KMS-11 (cell line): ENCODE results near the gene SUSD3.

ENCODE experiments used
- H2AFZ ChIP-seq: fragments of 200-600 bp; sonication (generic); 2 replicates; pipeline ENCODE4 v1.6.1; 2016; ENCODE audit warnings: antibody characterized with exemption, mixed run types, low read depth
- H3K27ac ChIP-seq: fragments of 200-600 bp; sonication (generic); 2 replicates; pipeline ENCODE4 v1.6.1; 2016; ENCODE audit warnings: mild to moderate bottlenecking, mixed run types
- H3K27me3 ChIP-seq: fragments of 200-600 bp; sonication (generic); 2 replicates; pipeline ENCODE4 v1.6.1; 2017; ENCODE audit warnings: mild to moderate bottlenecking, low read depth, mixed run types, moderate library complexity; ENCODE audit not compliant: insufficient read depth
- H3K36me3 ChIP-seq: fragments of 200-600 bp; sonication (generic); 2 replicates; pipeline ENCODE4 v1.6.1; 2017; ENCODE audit warnings: mild to moderate bottlenecking, mixed run types; ENCODE audit not compliant: insufficient read depth
- H3K4me1 ChIP-seq: fragments of 200-600 bp; sonication (generic); 2 replicates; pipeline ENCODE4 v1.6.1; 2016; ENCODE audit warnings: mild to moderate bottlenecking, low read depth, mixed run types; ENCODE audit not compliant: poor library complexity, severe bottlenecking
- H3K4me2 ChIP-seq: fragments of 200-600 bp; sonication (generic); 2 replicates; pipeline ENCODE4 v1.7.0; 2016; ENCODE audit warnings: mild to moderate bottlenecking, mixed run types
- H3K4me3 ChIP-seq: fragments of 200-600 bp; sonication (generic); IDR thresholded peaks from 2 replicates; pipeline ENCODE4 v1.6.1; 2017; ENCODE audit warnings: low read depth, low read length, mixed read lengths; ENCODE audit not compliant: insufficient read depth
- H3K79me2 ChIP-seq: fragments of 200-600 bp; sonication (generic); 2 replicates; pipeline ENCODE4 v1.6.1; 2016; ENCODE audit warnings: low read depth, mixed run types; ENCODE audit not compliant: insufficient read depth
- H3K9ac ChIP-seq: fragments of 200-600 bp; sonication (generic); 2 replicates; pipeline ENCODE4 v1.6.1; 2016; ENCODE audit warnings: mild to moderate bottlenecking, mixed run types
- H4K20me1 ChIP-seq: fragments of 200-600 bp; sonication (generic); 2 replicates; pipeline ENCODE4 v1.6.1; 2016; ENCODE audit warnings: mild to moderate bottlenecking, mixed run types; ENCODE audit not compliant: insufficient read depth
- TF ChIP-seq, protein P1 (sequence below): fragments of 200-600 bp; sonication (generic); conservative IDR thresholded peaks from 2 replicates; pipeline ENCODE4 v1.6.1; 2017; ENCODE audit warnings: low read depth, mild to moderate bottlenecking, antibody characterized with exemption, low read length, moderate library complexity, mixed read lengths

The SUSD3 gene

GRCh38 chr9:93119703-93119952 is 61.1 kb downstream of the SUSD3 start:
- Histone ChIP-seq H3K4me2 (no peak overlapping the region), H3K27me3 (no peaks in the 10 kb centered on the region), H3K9ac (no peak overlapping the region), H3K27ac (no peak overlapping the region), H3K4me1 (peaks cover 4% of the 10 kb centered on the region), H3K79me2 (no peaks in the 10 kb centered on the region), H4K20me1 (no peaks in the 10 kb centered on the region), H3K36me3 (no peaks in the 10 kb centered on the region), H2AFZ (no peak overlapping the region), H3K4me3 (no peak overlapping the region)
- TF ChIP-seq, protein P1, sequence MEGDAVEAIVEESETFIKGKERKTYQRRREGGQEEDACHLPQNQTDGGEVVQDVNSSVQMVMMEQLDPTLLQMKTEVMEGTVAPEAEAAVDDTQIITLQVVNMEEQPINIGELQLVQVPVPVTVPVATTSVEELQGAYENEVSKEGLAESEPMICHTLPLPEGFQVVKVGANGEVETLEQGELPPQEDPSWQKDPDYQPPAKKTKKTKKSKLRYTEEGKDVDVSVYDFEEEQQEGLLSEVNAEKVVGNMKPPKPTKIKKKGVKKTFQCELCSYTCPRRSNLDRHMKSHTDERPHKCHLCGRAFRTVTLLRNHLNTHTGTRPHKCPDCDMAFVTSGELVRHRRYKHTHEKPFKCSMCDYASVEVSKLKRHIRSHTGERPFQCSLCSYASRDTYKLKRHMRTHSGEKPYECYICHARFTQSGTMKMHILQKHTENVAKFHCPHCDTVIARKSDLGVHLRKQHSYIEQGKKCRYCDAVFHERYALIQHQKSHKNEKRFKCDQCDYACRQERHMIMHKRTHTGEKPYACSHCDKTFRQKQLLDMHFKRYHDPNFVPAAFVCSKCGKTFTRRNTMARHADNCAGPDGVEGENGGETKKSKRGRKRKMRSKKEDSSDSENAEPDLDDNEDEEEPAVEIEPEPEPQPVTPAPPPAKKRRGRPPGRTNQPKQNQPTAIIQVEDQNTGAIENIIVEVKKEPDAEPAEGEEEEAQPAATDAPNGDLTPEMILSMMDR = no peak

- Histone ChIP-seq H3K4me2 (no peak overlapping the region), H3K79me2 (no peaks in the 10 kb centered on the region), H3K4me1 (no peaks in the 10 kb centered on the region), H3K4me3 (no peak overlapping the region), H3K9ac (no peak overlapping the region), H3K27ac (no peak overlapping the region), H3K27me3 (no peaks in the 10 kb centered on the region), H3K36me3 (no peaks in the 10 kb centered on the region), H4K20me1 (no peaks in the 10 kb centered on the region), H2AFZ (no peak overlapping the region)
- TF ChIP-seq, protein P1 = no peak
Measured at GRCh38 chr9:93119953-93120845, 61.7 kb downstream of the SUSD3 start.

- Histone ChIP-seq H3K36me3 (no peaks in the 10 kb centered on the region), H3K4me3 (no peak overlapping the region), H2AFZ (no peak overlapping the region), H3K9ac (no peak overlapping the region), H3K27ac (no peak overlapping the region), H3K4me1 (no peaks in the 10 kb centered on the region), H4K20me1 (no peaks in the 10 kb centered on the region), H3K27me3 (no peaks in the 10 kb centered on the region), H3K79me2 (no peaks in the 10 kb centered on the region), H3K4me2 (no peak overlapping the region)
- TF ChIP-seq, protein P1 = no peak
Measured at GRCh38 chr9:93120846-93121315, 62.4 kb downstream of the SUSD3 start.

- Histone ChIP-seq H3K4me1 (no peaks in the 10 kb centered on the region), H3K27ac (no peak overlapping the region), H3K9ac (no peak overlapping the region), H4K20me1 (no peaks in the 10 kb centered on the region), H3K4me3 (no peak overlapping the region), H3K4me2 (no peak overlapping the region), H3K36me3 (no peaks in the 10 kb centered on the region), H3K79me2 (no peaks in the 10 kb centered on the region), H2AFZ (no peak overlapping the region), H3K27me3 (no peaks in the 10 kb centered on the region)
- TF ChIP-seq, protein P1 = no peak
Measured at GRCh38 chr9:93121316-93122241, 63.1 kb downstream of the SUSD3 start.
